ENCODE measurements around the gene PARK7. TPM values are rescaled to one million over a fixed set of nuclear protein-coding genes. Genes with fewer than 3 reads are reported as not detected.

PARK7 gene
- total RNA-seq, 2 donors from 2014 or later: 192 to 209 TPM

DNA sequence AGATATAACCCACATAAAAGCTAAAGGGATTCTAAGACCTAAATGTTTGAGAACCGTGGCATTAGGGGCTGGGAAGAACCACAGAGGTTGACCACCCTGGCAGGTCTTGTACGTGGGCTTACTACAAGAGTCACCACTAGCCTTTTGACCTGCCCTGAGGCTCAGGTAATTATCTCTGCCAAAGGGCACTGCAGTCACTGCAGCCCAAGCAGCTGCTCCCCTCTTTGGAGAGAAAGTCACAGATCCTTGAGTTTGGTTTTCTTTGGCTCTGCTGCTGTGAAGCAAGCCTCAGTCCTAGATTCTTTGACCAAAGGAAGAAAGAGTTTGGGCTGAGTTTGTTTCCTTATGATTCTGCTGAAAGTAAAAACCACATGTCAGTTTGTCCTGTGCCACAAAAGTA lies 11.6 kb downstream of the PARK7 start:
- DNase-seq (ENCODE audit: low spot score): no peak
- intact Hi-C loops (cut with DNase I): no loop called here

DNA sequence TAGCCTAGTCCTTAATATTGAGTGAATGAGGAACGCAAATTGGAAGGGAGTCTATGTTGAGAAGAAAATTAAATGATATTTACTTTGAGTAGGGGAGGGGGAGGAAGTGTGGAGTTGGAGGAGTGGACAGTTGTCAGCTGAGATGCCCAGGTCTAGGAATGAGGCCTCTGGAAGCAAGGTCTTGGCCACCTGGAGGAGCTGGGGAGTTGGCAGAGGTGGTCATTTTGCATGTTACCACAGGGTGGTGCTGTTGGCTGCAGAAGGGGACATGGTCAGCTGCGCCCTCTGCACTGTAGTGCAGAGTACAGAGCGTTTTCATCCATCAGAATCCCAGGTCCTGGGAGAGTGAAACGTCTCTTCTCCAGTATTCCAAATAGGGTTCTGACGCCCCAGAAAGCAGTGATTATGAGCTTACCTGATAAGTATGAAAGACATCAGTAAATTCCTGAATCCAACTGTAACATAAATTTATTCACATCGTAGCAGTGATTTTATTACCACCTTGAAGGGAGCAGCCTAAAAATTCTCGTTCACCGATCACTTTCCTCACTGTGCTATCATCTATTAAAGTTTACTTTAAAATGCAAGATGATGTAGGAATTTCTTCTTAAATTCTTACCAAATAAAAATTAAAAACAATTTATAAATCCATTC lies 13.8 kb downstream of the PARK7 start:
- intact Hi-C loops (cut with DNase I): no loop called here
- no peak for DNase-seq (ENCODE audit: low spot score)

DNA sequence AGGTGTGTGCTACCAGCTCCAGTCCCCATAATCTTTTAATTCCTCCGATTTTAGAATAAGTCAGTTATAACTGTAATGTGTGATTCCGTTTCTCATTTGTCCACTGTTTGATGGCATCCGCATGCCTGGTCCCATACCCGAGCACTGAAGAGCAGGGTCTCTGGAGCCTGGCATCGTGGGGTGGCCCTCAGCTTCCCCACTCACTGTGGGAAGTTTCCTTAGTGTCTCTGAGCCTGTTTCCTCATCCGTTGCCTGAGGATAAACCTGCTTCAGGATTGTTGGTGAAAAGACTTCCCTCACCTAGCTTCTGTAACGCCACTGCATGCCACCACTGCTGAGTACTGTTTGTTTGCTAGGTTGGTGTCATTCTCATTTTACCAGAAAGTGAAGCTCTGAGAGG lies 19.5 kb downstream of the PARK7 start:
- intact Hi-C loops (cut with DNase I): loop anchor here (5.0 to 10.0 kb wide), 4 partner anchors 334 to 746 kb away; partner anchors contain the start of gene SLC45A1 (in 2 of the 2)
- DNase-seq (ENCODE audit: low spot score): no peak

DNA sequence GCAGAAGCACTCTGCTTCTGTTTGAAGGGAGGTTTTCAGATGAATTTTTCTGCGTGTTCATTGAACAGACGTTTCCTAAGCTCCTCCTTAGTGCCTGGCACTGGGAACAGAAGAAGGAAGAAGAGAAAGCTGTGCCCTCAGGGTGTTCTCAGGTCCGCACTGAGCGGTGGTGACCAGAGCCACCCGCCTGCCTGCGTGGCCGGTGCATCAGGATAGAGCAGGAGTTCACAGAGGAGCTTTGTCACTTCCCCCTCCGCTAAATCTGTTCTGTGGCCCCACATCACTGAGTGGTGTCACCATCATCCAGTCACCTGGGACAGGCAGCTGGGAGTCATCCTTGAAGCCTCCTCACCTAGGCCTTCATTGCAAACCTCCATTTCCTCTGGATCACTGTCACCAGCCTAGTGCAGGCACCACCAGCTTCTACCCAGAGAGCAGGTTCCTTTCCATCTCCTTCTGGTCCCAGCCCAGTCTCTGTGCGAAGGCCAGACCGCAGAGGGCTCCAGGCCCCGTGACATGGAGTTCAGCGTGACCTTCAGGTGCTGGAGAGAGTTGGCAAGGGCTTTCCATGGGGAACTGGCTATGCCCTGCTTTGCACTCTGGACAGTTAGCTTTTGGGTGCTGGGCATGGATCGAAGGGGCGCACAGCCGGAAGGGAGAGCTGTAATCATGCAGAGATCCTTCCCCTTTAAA lies 21.7 kb downstream of the PARK7 start:
- intact Hi-C loops (cut with DNase I): loop anchor here (5.0 to 10.0 kb wide), 4 partner anchors 332 to 744 kb away; partner anchors contain the start of gene SLC45A1 (in 2 of the 2)
- peak; percentile 46 for DNase-seq (ENCODE audit: low spot score)

DNA sequence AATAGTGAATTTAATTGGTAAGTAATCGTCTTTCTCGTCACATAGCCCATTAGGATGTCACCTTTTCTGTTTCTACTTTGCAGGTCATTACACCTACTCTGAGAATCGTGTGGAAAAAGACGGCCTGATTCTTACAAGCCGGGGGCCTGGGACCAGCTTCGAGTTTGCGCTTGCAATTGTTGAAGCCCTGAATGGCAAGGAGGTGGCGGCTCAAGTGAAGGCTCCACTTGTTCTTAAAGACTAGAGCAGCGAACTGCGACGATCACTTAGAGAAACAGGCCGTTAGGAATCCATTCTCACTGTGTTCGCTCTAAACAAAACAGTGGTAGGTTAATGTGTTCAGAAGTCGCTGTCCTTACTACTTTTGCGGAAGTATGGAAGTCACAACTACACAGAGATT lies 23.3 kb downstream of the PARK7 start:
- peak; percentile 52 for DNase-seq (ENCODE audit: low spot score)
- intact Hi-C loops (cut with DNase I): loop anchor here (5.0 to 10.0 kb wide), 4 partner anchors 330 to 742 kb away; partner anchors contain the start of gene SLC45A1 (in 2 of the 2)

DNA sequence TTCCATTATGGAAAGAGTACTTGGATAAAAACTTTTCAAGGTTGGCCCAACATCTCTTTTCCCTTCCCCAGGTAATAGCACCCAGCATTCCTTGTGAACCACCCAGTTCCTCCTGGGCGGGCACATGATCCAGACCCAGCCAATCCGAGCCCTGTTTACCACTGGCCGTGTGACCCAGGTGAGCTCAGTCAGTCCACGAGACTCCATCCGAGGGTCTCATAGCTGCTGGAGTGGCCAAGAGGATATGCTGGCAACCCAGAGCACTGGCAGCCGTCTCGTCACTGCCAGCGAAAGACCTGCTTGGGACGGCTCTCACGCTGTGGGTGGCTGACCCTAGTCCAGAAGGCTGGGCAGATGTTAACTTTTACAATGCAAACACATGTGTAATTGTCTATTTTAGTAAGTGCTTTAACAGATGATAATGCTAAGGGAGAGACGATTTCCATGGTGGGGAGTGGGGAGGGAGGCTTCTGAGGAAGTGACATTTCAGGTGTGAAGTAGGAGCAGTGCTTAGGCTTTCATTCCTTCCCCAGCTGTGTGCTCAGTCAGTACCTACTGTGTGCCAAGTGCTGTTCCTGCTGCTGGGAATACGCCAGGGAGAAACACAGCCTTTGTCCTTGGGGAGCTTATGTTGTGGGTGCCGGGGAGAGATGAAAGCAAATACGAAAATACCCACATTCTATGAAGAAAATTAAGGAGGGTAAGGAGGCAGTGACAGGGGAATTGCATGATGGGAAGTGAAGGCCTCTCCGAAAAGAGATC lies 24.5 kb downstream of the PARK7 start:
- intact Hi-C loops (cut with DNase I): loop anchor here in 1 of 2 donors (10.0 kb wide), 1 partner anchor 329 kb away; the partner anchor contains the start of gene SLC45A1
- peak; percentile 59 for DNase-seq (ENCODE audit: low spot score)

DNA sequence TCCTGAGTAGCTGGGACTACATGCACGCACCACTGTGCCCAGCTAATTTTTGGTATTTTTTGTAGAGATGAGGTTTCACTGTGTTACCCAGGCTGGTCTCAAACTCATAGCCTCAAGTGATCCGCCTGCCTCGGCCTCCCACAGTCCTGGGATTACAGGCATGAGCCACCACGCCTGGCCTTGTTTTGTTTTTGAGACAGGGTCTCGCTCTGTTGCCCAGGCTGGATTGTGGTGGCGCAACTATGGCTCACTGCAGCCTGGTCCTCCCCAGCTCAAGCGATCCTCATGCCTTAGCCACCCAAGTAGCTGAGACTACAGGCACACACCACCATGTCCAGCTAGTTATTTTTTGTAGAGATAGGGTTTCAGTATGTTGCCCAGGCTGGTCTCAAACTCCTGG lies 26.0 kb downstream of the PARK7 start:
- intact Hi-C loops (cut with DNase I): loop anchor here in 1 of 2 donors (10.0 kb wide), 1 partner anchor 327 kb away; the partner anchor contains the start of gene SLC45A1
- peak; percentile 44 for DNase-seq (ENCODE audit: low spot score)

DNA sequence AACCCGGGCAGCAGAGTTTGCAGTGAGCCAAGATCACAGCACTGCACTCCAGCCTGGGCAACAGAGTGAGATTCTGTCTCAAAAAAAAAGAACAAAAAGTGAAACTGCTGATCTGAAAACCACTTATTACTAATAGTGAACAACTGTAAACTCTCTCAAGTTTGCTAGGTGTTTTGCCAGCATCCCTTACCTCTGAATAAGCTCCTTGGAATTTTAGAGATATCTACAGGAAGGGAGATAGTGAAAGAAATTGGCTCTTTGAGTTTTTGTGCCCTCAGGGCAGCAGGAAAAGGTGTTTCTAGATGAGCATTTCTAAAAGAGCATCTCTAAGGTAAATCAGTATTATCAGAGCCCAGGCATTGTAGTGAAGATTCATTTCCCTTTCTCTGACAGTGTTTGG lies 27.1 kb downstream of the PARK7 start:
- no peak for DNase-seq (ENCODE audit: low spot score)
- intact Hi-C loops (cut with DNase I): loop anchor here in 1 of 2 donors (10.0 kb wide), 1 partner anchor 326 kb away; the partner anchor contains the start of gene SLC45A1

DNA sequence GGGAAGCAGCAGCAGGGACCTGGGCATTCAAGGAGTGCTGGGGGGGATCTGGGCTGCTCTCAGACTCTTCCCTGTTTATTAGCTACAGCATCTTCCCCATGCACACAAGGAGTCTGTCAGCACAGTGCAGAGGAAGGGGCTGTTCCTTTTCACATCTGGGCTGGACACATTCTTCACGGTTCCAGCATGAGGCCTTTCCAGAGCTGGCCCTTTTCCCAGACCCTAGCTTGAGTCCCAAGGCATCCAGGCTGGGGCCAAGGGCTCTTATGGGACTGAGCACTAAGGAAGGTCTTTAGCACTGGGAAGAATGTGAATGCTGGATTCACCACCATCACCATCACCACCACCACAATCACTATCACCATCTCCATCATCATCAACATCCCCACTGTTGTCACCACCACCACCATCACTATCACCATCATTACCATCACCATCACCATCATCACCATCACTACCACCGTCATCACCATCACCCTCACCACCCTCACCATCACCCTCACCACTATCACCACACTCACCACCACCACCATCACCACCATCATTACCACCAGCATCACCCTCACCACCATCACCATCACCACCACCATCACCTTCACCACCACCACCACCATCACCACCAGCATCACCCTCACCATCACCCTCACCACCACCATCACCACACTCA lies 28.4 kb downstream of the PARK7 start:
- intact Hi-C loops (cut with DNase I): loop anchor here in 1 of 2 donors (10.0 kb wide), 1 partner anchor 325 kb away; the partner anchor contains the start of gene SLC45A1
- DNase-seq (ENCODE audit: low spot score): no peak

DNA sequence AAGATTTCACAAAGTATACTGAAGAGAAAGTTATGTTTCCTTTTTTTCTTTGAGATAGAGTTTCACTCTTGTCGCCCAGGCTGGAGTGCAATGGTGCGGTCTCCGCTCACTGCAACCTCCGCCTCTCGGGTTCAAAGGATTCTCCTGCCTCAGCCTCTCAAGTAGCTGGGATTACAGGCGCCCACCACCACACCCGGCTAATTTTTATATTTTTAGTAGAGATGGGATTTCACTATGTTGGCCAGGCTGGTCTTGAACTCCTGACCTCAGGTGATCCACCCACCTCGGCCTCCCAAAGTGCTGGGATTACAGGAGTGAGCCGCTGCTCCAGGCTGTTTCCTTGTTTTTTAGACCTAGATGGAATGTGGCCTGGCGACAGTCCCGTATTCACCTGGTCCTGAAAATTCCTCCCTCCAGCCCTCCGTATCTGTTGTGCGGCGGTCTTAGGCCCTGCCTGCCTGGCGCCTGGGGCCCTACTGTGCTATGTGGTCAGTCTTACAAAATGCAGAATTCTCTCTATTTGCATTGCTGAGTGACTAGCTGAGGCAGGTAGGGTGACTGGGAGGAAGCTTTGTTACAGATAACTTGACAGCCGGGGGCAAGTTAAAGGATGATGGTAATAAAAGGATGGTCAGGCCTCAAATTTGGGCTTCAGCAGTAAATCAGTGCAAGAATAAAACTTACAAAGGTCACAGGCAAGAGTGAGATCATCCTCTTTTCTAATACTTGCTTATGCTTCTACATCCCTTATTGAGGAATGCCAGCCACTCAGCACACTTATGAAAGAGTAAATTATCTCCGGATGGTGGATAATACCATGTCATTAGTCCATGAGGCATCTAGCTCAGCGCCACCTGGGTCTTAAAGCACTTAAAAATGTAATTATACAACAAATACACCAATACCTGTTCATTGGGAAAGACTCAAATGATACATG lies 30.3 kb downstream of the PARK7 start:
- intact Hi-C loops (cut with DNase I): no loop called here
- no peak for DNase-seq (ENCODE audit: low spot score)

DNA sequence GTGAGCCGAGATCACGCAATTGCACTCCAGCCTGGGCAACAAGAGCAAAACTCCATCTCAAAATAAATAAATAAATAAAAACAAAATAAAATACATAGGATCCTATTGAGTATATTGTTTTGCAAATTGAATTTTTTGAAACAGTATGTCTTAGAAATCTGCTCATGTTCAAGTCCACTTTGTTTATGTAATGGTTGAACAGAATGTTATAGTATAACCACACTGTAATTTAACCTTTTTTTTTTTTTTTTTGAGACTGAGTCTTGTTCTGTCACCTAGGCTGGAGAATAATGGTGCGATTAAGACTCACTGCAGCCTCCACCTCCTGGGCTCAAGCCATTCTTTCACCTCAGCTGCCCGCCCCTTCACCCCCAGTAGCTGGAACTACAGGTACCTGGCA lies 31.4 kb downstream of the PARK7 start:
- no peak for DNase-seq (ENCODE audit: low spot score)
- intact Hi-C loops (cut with DNase I): no loop called here

DNA sequence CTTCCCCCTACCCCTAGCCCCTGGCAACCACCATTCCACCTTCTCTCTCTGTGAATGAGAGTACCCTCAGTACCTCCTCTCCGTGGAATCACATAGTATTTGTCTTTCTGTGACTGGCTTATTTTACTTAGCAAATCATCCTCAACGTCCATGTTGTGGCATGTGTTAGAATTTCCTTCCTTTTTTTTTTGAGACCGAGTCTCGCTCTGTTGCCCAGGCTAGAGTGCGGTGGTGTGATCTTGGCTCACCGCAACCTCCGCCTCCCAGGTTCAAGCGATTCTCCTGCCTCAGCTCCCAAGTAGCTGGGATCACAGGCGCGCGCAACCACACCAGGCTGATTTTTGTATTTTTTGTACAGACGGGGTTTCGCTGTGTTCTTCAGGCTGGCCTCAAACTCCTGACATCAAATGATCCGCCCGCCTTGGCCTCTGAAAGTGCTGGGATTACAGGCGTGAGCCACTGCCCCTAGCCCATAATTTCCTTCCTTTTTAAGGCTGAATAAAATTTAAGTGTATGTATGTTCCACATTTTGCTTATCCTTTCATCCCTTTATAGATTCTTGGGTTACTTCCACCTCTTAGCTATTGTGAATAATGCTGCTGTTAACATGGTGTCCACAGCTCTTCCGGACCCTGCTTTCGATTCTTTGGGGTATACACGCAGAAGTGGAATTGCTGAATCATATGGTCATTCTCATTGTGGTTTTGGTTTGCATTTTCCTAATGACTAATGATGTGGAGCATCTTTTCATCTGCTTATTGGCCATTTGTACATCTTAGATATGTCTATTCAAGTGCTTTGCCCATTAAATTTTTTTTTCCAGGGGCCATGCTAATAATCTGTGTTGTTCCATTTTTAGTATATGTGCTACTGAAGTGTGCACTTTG lies 32.3 kb downstream of the PARK7 start:
- DNase-seq (ENCODE audit: low spot score): no peak
- intact Hi-C loops (cut with DNase I): no loop called here

DNA sequence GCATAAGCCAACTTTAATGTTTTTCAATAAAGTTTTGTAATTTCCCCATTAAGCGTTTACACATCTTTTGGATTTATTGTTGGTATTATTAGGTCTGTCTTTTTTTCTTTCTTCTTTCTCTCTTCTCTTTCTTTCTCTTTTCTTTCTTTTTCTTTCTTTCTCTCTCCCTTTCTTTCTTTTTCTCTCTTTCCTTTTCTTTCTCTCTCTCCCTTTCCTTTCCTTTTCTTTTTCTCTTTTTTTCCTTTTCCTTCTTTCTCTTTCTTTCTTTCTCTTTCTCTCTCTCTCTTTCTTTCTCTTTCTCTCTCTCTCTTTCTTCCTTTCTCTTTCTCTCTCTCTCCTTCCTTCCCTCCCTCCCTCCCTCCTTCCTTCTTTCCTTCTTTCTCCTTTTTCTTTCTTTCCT lies 33.3 kb downstream of the PARK7 start:
- no peak for DNase-seq (ENCODE audit: low spot score)
- intact Hi-C loops (cut with DNase I): no loop called here

DNA sequence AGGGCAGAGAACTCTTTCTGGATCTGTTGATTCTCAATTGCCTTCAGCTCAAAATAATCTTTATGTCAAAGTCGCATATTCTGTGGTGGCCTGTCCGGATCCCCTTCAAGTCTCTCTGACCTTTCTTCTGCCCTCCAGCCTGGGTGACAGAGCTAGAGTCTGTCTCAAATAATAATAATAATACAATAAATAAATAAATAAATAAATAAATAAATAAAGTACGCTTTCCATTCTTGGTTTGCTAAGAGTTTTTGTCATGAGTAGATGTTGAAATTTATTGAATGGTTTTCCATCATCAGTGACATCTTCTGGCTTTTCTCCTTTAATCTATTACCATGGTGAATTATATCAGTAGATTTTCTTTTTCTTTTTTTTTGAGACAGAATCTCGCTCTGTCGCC lies 33.9 kb downstream of the PARK7 start:
- no peak for DNase-seq (ENCODE audit: low spot score)
- intact Hi-C loops (cut with DNase I): no loop called here

DNA sequence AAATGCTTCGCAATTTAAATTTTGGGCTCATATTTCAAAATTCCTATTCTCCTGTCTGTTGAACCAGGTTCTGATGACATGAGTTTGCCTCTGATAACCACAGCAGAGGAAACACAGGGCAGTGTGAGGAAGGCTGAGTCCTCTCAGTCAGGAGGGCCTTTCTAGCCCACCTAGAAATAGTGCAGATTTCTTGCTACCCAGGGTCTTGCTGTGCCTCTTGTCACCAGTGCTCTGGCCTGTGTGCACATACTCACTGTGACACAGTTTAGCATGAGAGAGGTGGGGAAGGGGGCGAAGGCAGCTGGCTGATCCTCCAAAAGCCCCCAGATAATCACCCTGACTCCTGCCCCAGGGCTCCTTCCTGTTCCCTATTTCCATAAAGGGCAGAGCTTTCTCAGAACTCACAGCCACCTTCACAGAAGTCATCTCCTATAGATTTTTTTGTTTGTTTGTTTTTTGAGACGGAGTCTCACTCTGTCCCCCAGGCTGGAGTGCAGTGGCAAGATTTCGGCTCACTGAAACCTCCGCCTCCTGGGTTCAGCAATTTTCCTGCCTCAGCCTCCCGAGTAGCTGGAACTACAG lies 40.9 kb downstream of the PARK7 start:
- intact Hi-C loops (cut with DNase I): no loop called here
- DNase-seq (ENCODE audit: low spot score): no peak

DNA sequence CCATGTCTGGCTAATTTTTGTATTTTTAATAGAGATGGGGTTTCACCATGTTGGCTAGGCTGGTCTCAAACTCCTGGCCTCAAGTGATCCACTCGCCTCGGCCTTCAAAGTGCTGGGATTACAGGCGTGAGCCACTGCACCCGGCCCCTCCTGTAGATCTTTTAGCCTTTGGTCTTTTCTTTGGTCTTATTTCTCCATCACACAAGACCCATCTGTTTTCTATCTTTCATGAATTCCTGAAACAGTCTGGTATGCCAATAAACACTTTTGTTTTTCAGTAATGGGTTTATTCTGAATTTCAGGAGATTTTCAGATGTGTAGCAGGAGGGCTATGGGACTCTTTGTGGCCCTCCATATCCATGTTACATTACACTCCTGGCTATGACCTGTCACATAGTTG lies 41.4 kb downstream of the PARK7 start:
- intact Hi-C loops (cut with DNase I): no loop called here
- no peak for DNase-seq (ENCODE audit: low spot score)
